Activated gamma-delta T cell (primary cell): ENCODE results near the gene EPB41L5.

Experiments
- DNase-seq: peaks from one replicate; lab custom pipeline; 2025; lab: John Stamatoyannopoulos, UW

Gene EPB41L5

GRCh38 chr2:120224735-120225548 lies 212.1 kb downstream of the EPB41L5 start:
- DNase-seq: no peak

- no peak for DNase-seq
Observed at GRCh38 chr2:120225549-120226065, 212.7 kb downstream of the EPB41L5 start.

GRCh38 chr2:120226316-120226715 lies 213.4 kb downstream of the EPB41L5 start:
- no peak for DNase-seq

- no peak for DNase-seq
Observed at GRCh38 chr2:120227111-120227991, 214.5 kb downstream of the EPB41L5 start.

- no peak for DNase-seq
Observed at GRCh38 chr2:120228503-120228902, 215.6 kb downstream of the EPB41L5 start.
